Measurements from ENCODE around the gene MRTFA. TPM values are rescaled to one million over a fixed set of nuclear protein-coding genes. Genes with fewer than 3 reads are reported as not detected.

Gene MRTFA
- total and polyA plus RNA-seq, 8 donors: 13.6 to 35.3 (median 24.1) TPM

GRCh38 chr22:40434106-40434505, 202.4 kb downstream of the MRTFA start:
- TF ChIP-seq CTCF (IDR thresholded peaks at IDR 0.05): no peak
- intact Hi-C loops (cut with DNase I): no loop called here
- H3K4me3 ChIP-seq: no peak overlapping the region
- 87 to 90% methylated on average over 3 of the region's 3 CpGs for WGBS, 2 donors
- DNase-seq: no peak
- peaks cover 0 to 7% (median 0%) of the 10 kb centered on the region in 3 donors for H3K36me3 ChIP-seq
- no peaks in the 10 kb centered on the region for H3K27me3 ChIP-seq
- no peak overlapping the region for H3K27ac ChIP-seq
- ATAC-seq: no peak
- no peak for FAIRE-seq
- H3K4me1 ChIP-seq: peaks cover 0 to 3% (median 0%) of the 10 kb centered on the region in 3 donors
- H3K9me3 ChIP-seq: no peaks in the 10 kb centered on the region

GRCh38 chr22:40433416-40434090, 203.0 kb downstream of the MRTFA start:
- H3K27ac ChIP-seq: no peak overlapping the region
- intact Hi-C loops (cut with DNase I): no loop called here
- no peak overlapping the region for H3K4me3 ChIP-seq
- WGBS, 2 donors: 78 to 80% methylated on average over 3 of the region's 3 CpGs
- no peaks in the 10 kb centered on the region for H3K9me3 ChIP-seq
- FAIRE-seq (no peak), DNase-seq (no peak), ATAC-seq (no peak)
- peaks cover 0 to 3% (median 0%) of the 10 kb centered on the region in 3 donors for H3K4me1 ChIP-seq
- no peak for TF ChIP-seq CTCF (IDR thresholded peaks at IDR 0.05)
- H3K36me3 ChIP-seq: peaks cover 0 to 7% (median 0%) of the 10 kb centered on the region in 3 donors
- H3K27me3 ChIP-seq: no peaks in the 10 kb centered on the region

GRCh38 chr22:40432625-40433024, 203.9 kb downstream of the MRTFA start:
- H3K4me1 ChIP-seq: peaks cover 0 to 3% (median 0%) of the 10 kb centered on the region in 3 donors
- DNase-seq (no peak), ATAC-seq (no peak), FAIRE-seq (no peak)
- H3K27me3 ChIP-seq: no peaks in the 10 kb centered on the region
- no peak overlapping the region for H3K27ac ChIP-seq
- no peak overlapping the region for H3K4me3 ChIP-seq
- 85 to 94% methylated on average over 2 of the region's 2 CpGs for WGBS, 2 donors
- TF ChIP-seq CTCF (IDR thresholded peaks at IDR 0.05): no peak
- H3K9me3 ChIP-seq: no peaks in the 10 kb centered on the region
- intact Hi-C loops (cut with DNase I): no loop called here
- H3K36me3 ChIP-seq: peaks cover 0 to 7% (median 0%) of the 10 kb centered on the region in 3 donors

- H3K9me3 ChIP-seq: no peaks in the 10 kb centered on the region
- TF ChIP-seq CTCF (IDR thresholded peaks at IDR 0.05): no peak
- peaks cover 0 to 7% (median 0%) of the 10 kb centered on the region in 3 donors for H3K36me3 ChIP-seq
- no peak overlapping the region for H3K4me3 ChIP-seq
- 66 to 81% methylated on average over 5 of the region's 5 CpGs for WGBS, 2 donors
- no peak overlapping the region for H3K27ac ChIP-seq
- FAIRE-seq (no peak), ATAC-seq (no peak), DNase-seq (no peak)
- peaks cover 0 to 3% (median 0%) of the 10 kb centered on the region in 3 donors for H3K4me1 ChIP-seq
- intact Hi-C loops (cut with DNase I): no loop called here
- H3K27me3 ChIP-seq: no peaks in the 10 kb centered on the region
These were observed 204.4 kb downstream of the MRTFA start for GRCh38 chr22:40432157-40432556.

- Histone ChIP-seq H3K36me3 (peaks cover 0 to 7% (median 0%) of the 10 kb centered on the region in 3 donors), H3K9me3 (no peaks in the 10 kb centered on the region), H3K27ac (no peak overlapping the region), H3K4me3 (no peak overlapping the region), H3K27me3 (no peaks in the 10 kb centered on the region), H3K4me1 (no peaks in the 10 kb centered on the region)
- WGBS, 2 donors: 95 to 99% methylated on average over 4 of the region's 4 CpGs
- FAIRE-seq (no peak), DNase-seq (no peak), ATAC-seq (no peak)
- intact Hi-C loops (cut with DNase I): no loop called here
- TF ChIP-seq CTCF (IDR thresholded peaks at IDR 0.05): no peak
These were observed 205.5 kb downstream of the MRTFA start for GRCh38 chr22:40430991-40431390.
